Astrocyte (in vitro differentiated cells and primary cell): Measurements from ENCODE around the gene CD300A.

Source experiments
- CTCF ChIP-seq: IDR thresholded peaks from 2 replicates; pipeline ENCODE4 v1.5.1; 2011; ENCODE audit warnings: low read depth, mild to moderate bottlenecking, inconsistent platforms, low read length, moderate library complexity; ENCODE audit not compliant: insufficient read depth
- EZH2 ChIP-seq: IDR thresholded peaks from 2 replicates; pipeline ENCODE4 v1.6.1; 2012; ENCODE audit warnings: mild to moderate bottlenecking, low read length, inconsistent platforms; ENCODE audit not compliant: insufficient read depth

DNA sequence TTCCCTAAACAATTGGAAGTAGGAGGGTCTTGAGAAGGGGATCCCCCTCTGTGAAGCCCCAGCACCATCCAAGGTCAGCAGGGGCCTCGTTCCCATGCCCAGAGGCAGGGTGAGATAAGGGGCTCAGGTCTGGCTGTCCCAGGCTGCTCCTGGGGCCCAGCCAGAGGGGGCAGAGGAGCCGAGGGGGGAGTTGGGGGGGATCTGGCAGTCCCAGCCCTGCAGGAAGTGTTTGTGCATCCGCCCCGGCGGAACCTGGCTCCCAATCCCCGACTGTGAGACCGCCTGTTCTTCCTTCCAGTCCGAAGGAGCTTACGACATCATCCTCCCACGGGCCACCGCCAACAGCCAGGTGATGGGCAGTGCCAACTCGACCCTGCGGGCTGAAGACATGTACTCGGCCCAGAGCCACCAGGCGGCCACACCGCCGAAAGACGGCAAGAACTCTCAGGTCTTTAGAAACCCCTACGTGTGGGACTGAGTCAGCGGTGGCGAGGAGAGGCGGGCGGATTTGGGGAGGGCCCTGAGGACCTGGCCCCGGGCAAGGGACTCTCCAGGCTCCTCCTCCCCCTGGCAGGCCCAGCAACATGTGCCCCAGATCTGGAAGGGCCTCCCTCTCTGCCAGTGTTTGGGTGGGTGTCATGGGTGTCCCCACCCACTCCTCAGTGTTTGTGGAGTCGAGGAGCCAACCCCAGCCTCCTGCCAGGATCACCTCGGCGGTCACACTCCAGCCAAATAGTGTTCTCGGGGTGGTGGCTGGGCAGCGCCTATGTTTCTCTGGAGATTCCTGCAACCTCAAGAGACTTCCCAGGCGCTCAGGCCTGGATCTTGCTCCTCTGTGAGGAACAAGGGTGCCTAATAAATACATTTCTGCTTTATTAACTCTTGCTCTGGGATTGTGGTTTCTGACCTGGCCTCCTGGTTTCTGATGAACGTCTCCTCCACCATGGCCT, 19.6 kb upstream of the CD300A start:
- TF ChIP-seq CTCF (no peak), EZH2 (no peak)
